Measurements from ENCODE around the gene OPN3.
"Not testable (repeated sequence)": the region's sequence is repeated elsewhere in the genome, so short reads cannot be mapped to it uniquely, and the experiment has no call there.

Gene OPN3

GRCh38 chr1:241660424-241660972 is 20.3 kb upstream of the OPN3 start:
- no peak for DNase-seq (ENCODE audit: low spot score)
- in situ Hi-C loops (cut with MboI; ENCODE audit: low sequenced_read_pairs, unreplicated experiment): no loop called here
- TF ChIP-seq CTCF (IDR thresholded peaks at IDR 0.05; ENCODE audit: borderline replicate concordance, control extremely low read depth, extremely low read depth, insufficient read depth, missing control alignments): no peak

- DNase-seq (ENCODE audit: low spot score); in situ Hi-C loops (cut with MboI; ENCODE audit: low sequenced_read_pairs, unreplicated experiment): not testable (repeated sequence)
Measured at GRCh38 chr1:241659016-241659415, 18.8 kb upstream of the OPN3 start.

GRCh38 chr1:241658081-241658793 is 18.1 kb upstream of the OPN3 start:
- in situ Hi-C loops (cut with MboI; ENCODE audit: low sequenced_read_pairs, unreplicated experiment): no loop called here
- no peak for DNase-seq (ENCODE audit: low spot score)
- no peak for TF ChIP-seq CTCF (IDR thresholded peaks at IDR 0.05; ENCODE audit: borderline replicate concordance, control extremely low read depth, extremely low read depth, insufficient read depth, missing control alignments)

GRCh38 chr1:241654641-241655040 is 14.5 kb upstream of the OPN3 start:
- DNase-seq (ENCODE audit: low spot score): no peak
- no peak for TF ChIP-seq CTCF (IDR thresholded peaks at IDR 0.05; ENCODE audit: borderline replicate concordance, control extremely low read depth, extremely low read depth, insufficient read depth, missing control alignments)
- in situ Hi-C loops (cut with MboI; ENCODE audit: low sequenced_read_pairs, unreplicated experiment): no loop called here

- TF ChIP-seq CTCF (IDR thresholded peaks at IDR 0.05; ENCODE audit: borderline replicate concordance, control extremely low read depth, extremely low read depth, insufficient read depth, missing control alignments): no peak
- DNase-seq (ENCODE audit: low spot score): no peak
- in situ Hi-C loops (cut with MboI; ENCODE audit: low sequenced_read_pairs, unreplicated experiment): no loop called here
Measured at GRCh38 chr1:241654019-241654418, 13.8 kb upstream of the OPN3 start.

GRCh38 chr1:241652012-241652411 is 11.8 kb upstream of the OPN3 start, which contains the start of gene WDR64:
WDR64 (plus strand) TSS chr1:241652281; CDS start chr1:241652485, 204 bp downstream.
- in situ Hi-C loops (cut with MboI; ENCODE audit: low sequenced_read_pairs, unreplicated experiment): no loop called here

More at GRCh38 chr1:241652012-241652411, 11.8 kb upstream of the OPN3 start, which contains the start of gene WDR64:
- no peak for TF ChIP-seq CTCF (IDR thresholded peaks at IDR 0.05; ENCODE audit: borderline replicate concordance, control extremely low read depth, extremely low read depth, insufficient read depth, missing control alignments)
- DNase-seq (ENCODE audit: low spot score): no peak
